HG02610 (cell line): Measurements from ENCODE around the gene VSIG8.

Experiments used
- ATAC-seq: cut with Tn5 transposase; IDR thresholded peaks from one replicate; pipeline ENCODE4 v1.9.1; 2021; ENCODE audit warnings: mild to moderate bottlenecking, moderate library complexity; ENCODE audit not compliant: unreplicated experiment

Gene VSIG8

GRCh38 chr1:159831412-159832141 is 30.9 kb downstream of the VSIG8 start:
- no peak for ATAC-seq

- no peak for ATAC-seq
These were observed 31.7 kb downstream of the VSIG8 start for GRCh38 chr1:159830722-159831121.

GRCh38 chr1:159829822-159830465 is 32.5 kb downstream of the VSIG8 start:
- no peak for ATAC-seq

GRCh38 chr1:159829273-159829634 is 33.2 kb downstream of the VSIG8 start:
- peak; percentile 74 for ATAC-seq

GRCh38 chr1:159828581-159829272 is 33.7 kb downstream of the VSIG8 start:
- ATAC-seq, result no peak

- ATAC-seq, result no peak
These were observed 34.3 kb downstream of the VSIG8 start for GRCh38 chr1:159828176-159828575.

- no peak for ATAC-seq
These were observed 34.9 kb downstream of the VSIG8 start for GRCh38 chr1:159827549-159827948.

GRCh38 chr1:159827102-159827490 is 35.4 kb downstream of the VSIG8 start:
- ATAC-seq, result no peak

GRCh38 chr1:159826441-159827101 is 35.9 kb downstream of the VSIG8 start, which contains the start of gene SLAMF8:
SLAMF8 (plus strand) TSS chr1:159826873; CDS start chr1:159826899, 26 bp downstream.
- ATAC-seq, result peak; percentile 60

- ATAC-seq, result no peak
These were observed 36.9 kb downstream of the VSIG8 start for GRCh38 chr1:159825564-159825963.

GRCh38 chr1:159823406-159823805 is 39.1 kb downstream of the VSIG8 start:
- no peak for ATAC-seq

- ATAC-seq, result peak; percentile 34
These were observed 41.1 kb downstream of the VSIG8 start for GRCh38 chr1:159821171-159821867.

- ATAC-seq, result no peak
These were observed 45.0 kb downstream of the VSIG8 start for GRCh38 chr1:159817276-159818041.

- no peak for ATAC-seq
These were observed 46.5 kb downstream of the VSIG8 start for GRCh38 chr1:159815926-159816325.

GRCh38 chr1:159804924-159805323 is 57.5 kb downstream of the VSIG8 start:
- no peak for ATAC-seq
